Stimulated activated CD8-positive, alpha-beta memory T cell treated with anti-CD3 and anti-CD28 coated beads, Interleukin-7, amount 100 ng/mL, for 48 hours (primary cell): ENCODE data around the gene WDR11.

Source experiments
- DNase-seq, 2 donors: peaks; one replicate each; pipeline ENCODE4 v3.0.0-alpha.2; 2020; ENCODE audit warnings: low read depth in 1 of 2; ENCODE audit errors: extremely low read depth in 1 of 2

Gene WDR11, protein sequence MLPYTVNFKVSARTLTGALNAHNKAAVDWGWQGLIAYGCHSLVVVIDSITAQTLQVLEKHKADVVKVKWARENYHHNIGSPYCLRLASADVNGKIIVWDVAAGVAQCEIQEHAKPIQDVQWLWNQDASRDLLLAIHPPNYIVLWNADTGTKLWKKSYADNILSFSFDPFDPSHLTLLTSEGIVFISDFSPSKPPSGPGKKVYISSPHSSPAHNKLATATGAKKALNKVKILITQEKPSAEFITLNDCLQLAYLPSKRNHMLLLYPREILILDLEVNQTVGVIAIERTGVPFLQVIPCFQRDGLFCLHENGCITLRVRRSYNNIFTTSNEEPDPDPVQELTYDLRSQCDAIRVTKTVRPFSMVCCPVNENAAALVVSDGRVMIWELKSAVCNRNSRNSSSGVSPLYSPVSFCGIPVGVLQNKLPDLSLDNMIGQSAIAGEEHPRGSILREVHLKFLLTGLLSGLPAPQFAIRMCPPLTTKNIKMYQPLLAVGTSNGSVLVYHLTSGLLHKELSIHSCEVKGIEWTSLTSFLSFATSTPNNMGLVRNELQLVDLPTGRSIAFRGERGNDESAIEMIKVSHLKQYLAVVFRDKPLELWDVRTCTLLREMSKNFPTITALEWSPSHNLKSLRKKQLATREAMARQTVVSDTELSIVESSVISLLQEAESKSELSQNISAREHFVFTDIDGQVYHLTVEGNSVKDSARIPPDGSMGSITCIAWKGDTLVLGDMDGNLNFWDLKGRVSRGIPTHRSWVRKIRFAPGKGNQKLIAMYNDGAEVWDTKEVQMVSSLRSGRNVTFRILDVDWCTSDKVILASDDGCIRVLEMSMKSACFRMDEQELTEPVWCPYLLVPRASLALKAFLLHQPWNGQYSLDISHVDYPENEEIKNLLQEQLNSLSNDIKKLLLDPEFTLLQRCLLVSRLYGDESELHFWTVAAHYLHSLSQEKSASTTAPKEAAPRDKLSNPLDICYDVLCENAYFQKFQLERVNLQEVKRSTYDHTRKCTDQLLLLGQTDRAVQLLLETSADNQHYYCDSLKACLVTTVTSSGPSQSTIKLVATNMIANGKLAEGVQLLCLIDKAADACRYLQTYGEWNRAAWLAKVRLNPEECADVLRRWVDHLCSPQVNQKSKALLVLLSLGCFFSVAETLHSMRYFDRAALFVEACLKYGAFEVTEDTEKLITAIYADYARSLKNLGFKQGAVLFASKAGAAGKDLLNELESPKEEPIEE

GRCh38 chr10:120850911-120851865 lies at the start of gene WDR11:
Gene WDR11 (plus strand): TSS chr10:120851362. CDS start chr10:120851421, 59 bp downstream.
- DNase-seq = peak; percentile 55 to 71

DNA sequence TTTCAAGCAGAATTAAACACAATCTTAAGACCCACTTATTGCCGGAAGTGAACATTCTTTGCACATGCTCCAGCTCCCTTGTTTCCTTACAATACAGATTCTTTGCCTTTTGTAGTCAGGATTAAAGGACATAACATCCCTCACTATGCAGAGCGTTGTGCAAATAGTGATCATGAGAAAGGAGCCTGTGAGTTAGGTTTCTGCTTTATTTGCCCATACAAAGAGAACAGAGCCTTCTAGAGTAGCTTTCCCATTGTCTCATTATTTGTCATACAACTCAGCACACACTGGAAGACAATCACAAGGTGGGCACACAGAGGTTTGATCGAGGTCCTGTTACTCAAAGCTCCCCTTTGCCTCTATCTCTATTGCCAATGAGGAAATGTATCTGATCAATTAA lies 48.2 kb upstream of the WDR11 start:
- DNase-seq = no peak

DNA sequence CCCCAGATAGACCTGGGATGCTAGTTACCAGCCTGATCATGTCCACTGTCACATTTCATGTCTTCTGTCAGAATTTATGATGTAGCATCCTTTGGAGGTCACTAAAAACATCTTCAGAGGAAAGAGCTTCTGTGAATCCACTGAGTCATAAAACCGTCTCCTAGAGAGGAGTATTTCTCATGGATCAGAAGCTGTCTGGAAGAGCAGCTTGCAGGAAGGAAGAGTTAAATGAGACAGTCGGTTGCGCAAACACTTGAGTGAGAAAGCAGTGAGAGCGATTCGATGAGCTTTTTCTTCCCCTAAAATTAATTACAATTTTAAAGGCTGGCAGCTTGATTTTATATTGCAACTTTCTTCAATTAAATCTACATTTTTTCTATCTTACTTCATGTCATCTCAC lies 47.2 kb upstream of the WDR11 start:
- no peak for DNase-seq

- DNase-seq = no peak
Observed at GRCh38 chr10:120805014-120805812, 45.9 kb upstream of the WDR11 start.

DNA sequence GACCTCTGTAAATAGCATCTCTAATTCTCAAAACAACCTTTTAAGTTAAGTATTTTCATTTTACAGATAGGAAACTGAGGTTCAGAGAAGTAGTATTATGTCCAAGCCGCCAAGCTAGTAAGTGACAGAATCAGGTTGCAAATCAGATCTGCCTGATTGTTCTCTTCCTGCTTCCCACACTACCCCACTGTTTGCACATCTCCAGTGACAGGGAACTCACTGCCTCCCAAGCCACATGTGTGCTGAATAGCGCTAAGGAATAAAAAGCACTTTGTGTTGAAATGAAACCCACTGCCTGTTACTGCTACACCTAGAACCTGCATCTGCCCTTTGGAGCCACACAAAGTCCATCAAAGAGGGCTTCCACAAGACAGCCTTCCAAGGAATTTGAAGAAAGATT lies 45.1 kb upstream of the WDR11 start:
- no peak for DNase-seq

DNA sequence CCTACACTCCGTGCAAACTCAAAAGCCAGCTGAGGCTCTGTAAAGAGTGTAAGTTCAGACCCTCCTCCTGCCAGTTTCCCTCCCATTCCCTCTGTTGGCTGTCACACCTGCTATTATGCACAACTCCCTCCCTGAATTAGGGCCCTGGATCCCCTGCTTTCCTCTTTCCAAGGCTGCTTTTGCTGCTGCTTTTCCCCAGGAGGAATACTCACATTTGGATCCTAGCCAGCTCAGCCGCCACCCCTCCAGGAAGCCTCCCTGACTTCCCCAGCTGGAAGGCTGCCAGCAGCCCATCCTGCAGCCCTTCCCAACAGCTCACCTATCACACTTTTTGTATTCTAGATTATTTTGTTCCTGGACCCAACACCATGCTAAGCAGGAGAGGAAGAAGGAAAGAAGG lies 40.9 kb upstream of the WDR11 start:
- no peak for DNase-seq

DNA sequence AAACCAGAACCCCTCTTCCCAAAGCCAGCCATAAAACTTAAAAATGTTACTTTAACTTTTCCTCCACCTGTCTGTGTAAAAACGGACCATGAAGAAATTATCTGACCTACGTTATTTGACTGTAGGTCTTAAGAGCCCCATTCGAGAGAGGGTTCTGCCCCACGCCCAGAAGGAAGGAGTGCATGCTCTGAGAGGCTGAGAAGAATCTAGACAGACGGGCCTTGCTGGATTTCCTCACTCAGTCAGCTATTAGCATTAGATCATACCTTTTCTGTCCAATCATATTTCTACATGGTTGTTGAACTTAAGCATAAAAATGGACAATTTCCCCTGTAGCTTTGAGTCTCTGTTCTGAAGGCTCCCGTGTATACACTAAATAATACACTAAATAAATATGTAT lies 38.1 kb upstream of the WDR11 start:
- no peak for DNase-seq

GRCh38 chr10:120818301-120818700 lies 32.9 kb upstream of the WDR11 start:
- DNase-seq = no peak

DNA sequence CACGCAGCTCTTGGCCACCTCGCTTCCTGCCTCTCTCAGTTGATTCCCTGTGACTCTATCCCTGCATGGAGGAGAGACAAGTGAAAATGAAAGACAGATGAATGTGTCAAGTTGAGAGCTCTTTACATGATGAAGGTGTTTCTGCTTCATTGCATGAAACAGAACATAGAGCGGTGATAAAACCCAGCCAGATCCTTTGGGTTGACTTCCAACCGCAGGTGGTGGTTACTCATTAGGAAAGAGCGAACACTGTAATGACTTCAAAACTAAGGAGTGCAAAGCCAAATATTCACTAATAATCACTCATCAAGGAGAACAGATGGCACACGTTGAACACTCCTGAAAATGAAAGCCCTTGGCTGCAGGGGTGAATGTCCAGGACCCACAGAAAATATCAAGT lies 31.8 kb upstream of the WDR11 start:
- no peak for DNase-seq

DNA sequence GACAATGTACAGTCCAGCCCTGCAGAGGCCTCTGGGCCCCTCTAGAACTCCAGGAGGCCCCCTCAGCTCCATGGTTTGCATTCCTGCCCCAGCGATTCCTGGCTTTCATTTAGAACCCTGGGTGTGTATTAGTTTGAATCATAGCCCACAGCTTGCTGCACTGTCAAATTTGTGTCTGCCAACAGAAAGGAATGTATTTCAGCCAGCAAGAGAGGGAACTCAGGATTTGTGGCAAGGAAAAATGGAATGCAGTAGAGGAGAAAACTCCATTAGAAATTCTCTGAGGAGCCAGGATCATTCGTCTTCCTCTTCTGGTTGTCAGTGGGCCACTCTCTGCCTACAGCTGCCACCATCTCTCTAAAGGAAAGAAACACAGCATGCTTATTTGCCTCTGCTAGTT lies 27.9 kb upstream of the WDR11 start:
- DNase-seq = no peak

GRCh38 chr10:120824881-120825309 lies 26.3 kb upstream of the WDR11 start:
- no peak for DNase-seq

GRCh38 chr10:120825878-120826769 lies 25.0 kb upstream of the WDR11 start:
- DNase-seq = no peak

DNA sequence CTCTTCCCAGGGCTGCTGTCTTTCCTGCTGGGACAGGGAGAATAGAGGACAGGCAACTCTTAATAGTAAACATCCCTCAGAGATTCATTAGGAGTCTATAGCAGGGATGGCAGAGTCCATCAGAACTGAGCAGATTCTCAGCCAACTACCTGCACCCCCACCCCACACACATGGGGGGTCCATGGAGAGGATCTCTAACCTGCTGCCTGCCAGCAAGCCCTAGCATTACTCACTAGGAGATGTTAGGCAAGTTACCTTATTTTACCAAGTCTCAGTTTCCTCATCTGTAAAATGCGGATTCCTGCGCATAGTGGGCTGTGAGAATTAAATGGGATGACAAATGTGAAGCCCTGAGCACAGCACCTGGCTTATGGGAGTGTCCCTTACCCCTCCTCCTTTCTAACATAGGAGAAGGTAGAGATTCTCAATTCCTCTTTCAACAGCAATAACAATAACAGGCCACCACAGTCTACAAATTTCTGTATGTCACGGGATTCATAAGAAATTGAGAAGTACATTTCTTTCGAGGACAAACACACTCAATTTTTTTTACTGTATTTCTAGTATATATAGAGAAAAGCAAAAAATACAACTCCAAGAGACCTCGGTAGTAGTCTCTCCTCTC lies 23.8 kb upstream of the WDR11 start:
- no peak for DNase-seq

DNA sequence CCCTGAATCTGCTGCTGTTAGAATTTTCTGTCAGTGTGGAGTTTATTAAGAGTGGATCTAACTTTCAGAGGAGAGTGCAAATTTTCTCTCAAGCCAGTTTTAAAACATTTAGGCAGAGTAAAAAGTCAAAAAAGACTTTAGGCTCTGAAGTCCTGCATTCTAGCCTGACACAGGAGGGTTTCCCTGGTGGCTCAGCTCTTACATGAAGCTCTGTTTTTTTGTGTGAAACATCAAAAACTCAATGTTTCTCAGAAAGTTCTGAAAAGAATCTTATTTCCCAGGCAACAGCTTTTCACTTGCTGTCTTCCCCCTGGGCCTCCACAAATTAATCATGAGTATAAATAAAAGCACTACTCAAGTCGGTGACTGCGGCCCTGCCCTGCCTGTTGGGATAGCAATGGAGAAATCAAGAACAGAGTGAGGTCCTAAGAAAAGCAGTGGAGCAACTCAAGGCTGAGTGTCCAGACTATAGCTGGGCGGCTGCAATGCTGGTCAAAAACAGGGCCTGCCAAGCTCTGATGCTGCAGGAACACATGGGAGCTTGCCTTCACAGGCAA lies 22.3 kb upstream of the WDR11 start:
- DNase-seq = no peak

- no peak for DNase-seq
Observed at GRCh38 chr10:120832106-120832505, 19.1 kb upstream of the WDR11 start.

GRCh38 chr10:120833222-120833928 lies 17.8 kb upstream of the WDR11 start:
- DNase-seq = no peak

DNA sequence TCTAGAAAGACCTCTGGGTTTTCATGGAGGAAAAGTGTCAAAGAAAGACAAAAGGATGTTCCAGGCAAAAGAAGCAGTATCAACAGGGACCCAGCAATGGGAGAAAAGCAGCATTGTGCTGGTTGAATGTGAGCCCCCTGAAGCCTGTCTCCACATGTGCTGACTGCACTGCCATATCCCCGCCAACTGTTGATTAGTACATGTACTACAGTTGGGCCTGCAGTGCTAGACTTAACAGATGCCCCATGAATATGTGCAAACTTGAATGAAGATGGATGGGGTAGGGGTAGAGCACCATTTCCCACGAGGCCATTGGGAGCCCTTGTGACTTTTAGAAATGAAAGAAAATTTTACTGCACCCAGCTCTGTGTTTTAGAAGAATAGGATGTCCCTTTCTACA lies 15.6 kb upstream of the WDR11 start:
- DNase-seq = no peak
